ENCODE data around the gene NRF1. TPM values are rescaled to one million over a fixed set of nuclear protein-coding genes. Genes with fewer than 3 reads are reported as not detected.

Gene NRF1
- total and polyA plus RNA-seq, 2 of the 13 experiments (the other 11 are each of a cell fraction or from before 2014, with no cell fraction given) = 9.3 to 10.1 TPM

GRCh38 chr7:129611246-129612111, at the start of gene NRF1 (continued):
- peak; percentile 25 for TF ChIP-seq ZNF407 (CRISPR knock-in tag; IDR thresholded peaks at IDR 0.05; ENCODE audit: not compliant biosample characterization)
- no peak for TF ChIP-seq TBL1XR1 (IDR thresholded peaks at IDR 0.05; ENCODE audit: borderline replicate concordance, low read length, partially characterized antibody)
- peak; percentile 44; the same call in 1 of the 2 replicates for TF ChIP-seq ZNF598 (CRISPR knock-in tag; IDR thresholded peaks at IDR 0.05; ENCODE audit: borderline replicate concordance)
- no peak for TF ChIP-seq EHMT2 (IDR thresholded peaks at IDR 0.05; ENCODE audit: borderline replicate concordance, low read depth, low read length)
- TF ChIP-seq ZNF678 (CRISPR knock-in tag; IDR thresholded peaks at IDR 0.05) = no peak; the same call in 1 of the 2 replicates
- no peak for TF ChIP-seq ZNF441 (CRISPR knock-in tag; IDR thresholded peaks at IDR 0.05; ENCODE audit: borderline replicate concordance)
- peak; percentile 11; the same call in 1 of the 2 replicates for TF ChIP-seq KLF12 (CRISPR knock-in tag; IDR thresholded peaks at IDR 0.05; ENCODE audit: borderline replicate concordance)
- TF ChIP-seq ZNF703 (CRISPR knock-in tag; IDR thresholded peaks at IDR 0.05; ENCODE audit: borderline replicate concordance) = no peak
- no peak; the same call in 1 of the 2 replicates for TF ChIP-seq ZNF225 (CRISPR knock-in tag; IDR thresholded peaks at IDR 0.05)
- TF ChIP-seq TFE3 (CRISPR knock-in tag; IDR thresholded peaks at IDR 0.05) = no peak
- no peak for TF ChIP-seq TBX3 (IDR thresholded peaks at IDR 0.05; ENCODE audit: borderline replicate concordance)
- peak; percentile 95 for TF ChIP-seq ZSCAN31 (CRISPR knock-in tag; IDR thresholded peaks at IDR 0.05; ENCODE audit: low read depth)
